ENCODE results near the gene HAPLN3.

Gene HAPLN3

GRCh38 chr15:88890495-88890894 lies 4.8 kb downstream of the HAPLN3 start:
- DNase-seq (ENCODE audit: extremely low spot score) = no peak
- ChIA-PET POLR2A (no interaction called here), CTCF (interaction anchor here (0.6 to 1.7 kb wide), 3 partner anchors 10 to 384 kb away, joined by 3 to 9 read pairs (median 3); no protein-coding TSS in a partner anchor)
- TF ChIP-seq FOXK2 (IDR thresholded peaks at IDR 0.05) (no peak), SP1 (IDR thresholded peaks at IDR 0.05) (no peak), BHLHE40 (IDR thresholded peaks at IDR 0.05; ENCODE audit: borderline replicate concordance) (no peak), PKNOX1 (IDR thresholded peaks at IDR 0.05) (no peak), LEF1 (IDR thresholded peaks at IDR 0.05; ENCODE audit: borderline replicate concordance) (no peak), ELF4 (IDR thresholded peaks at IDR 0.05) (no peak), HDGF (IDR thresholded peaks at IDR 0.05; ENCODE audit: borderline replicate concordance) (no peak)

GRCh38 chr15:88888719-88889118 lies 6.6 kb downstream of the HAPLN3 start:
- ChIA-PET CTCF (interaction anchor here (1.8 kb wide), 1 partner anchor 10 kb away, joined by 8 read pairs; no protein-coding TSS in a partner anchor), POLR2A (no interaction called here)
- TF ChIP-seq TARDBP (IDR thresholded peaks at IDR 0.05) = no peak
- TF ChIP-seq SP1 (IDR thresholded peaks at IDR 0.05) = no peak
- TF ChIP-seq ARNT (IDR thresholded peaks at IDR 0.05) = no peak
- TF ChIP-seq NFRKB (IDR thresholded peaks at IDR 0.05) = no peak
- TF ChIP-seq LEF1 (IDR thresholded peaks at IDR 0.05; ENCODE audit: borderline replicate concordance) = no peak
- no peak for DNase-seq (ENCODE audit: extremely low spot score)

GRCh38 chr15:88887068-88887580 lies 8.2 kb downstream of the HAPLN3 start:
- ChIA-PET CTCF (interaction anchor here (1.8 kb wide), 1 partner anchor 8 kb away, joined by 8 read pairs; no protein-coding TSS in a partner anchor), POLR2A (no interaction called here)
- DNase-seq (ENCODE audit: extremely low spot score) = no peak
- TF ChIP-seq BHLHE40 (IDR thresholded peaks at IDR 0.05; ENCODE audit: borderline replicate concordance) (no peak), FOXK2 (IDR thresholded peaks at IDR 0.05) (no peak), FOXA1 (IDR thresholded peaks at IDR 0.05) (no peak), FOXM1 (IDR thresholded peaks at IDR 0.05; ENCODE audit: borderline replicate concordance) (no peak), SUZ12 (IDR thresholded peaks at IDR 0.05) (no peak), ELF4 (IDR thresholded peaks at IDR 0.05) (no peak), NFRKB (IDR thresholded peaks at IDR 0.05) (no peak), PKNOX1 (IDR thresholded peaks at IDR 0.05) (no peak), ARNT (IDR thresholded peaks at IDR 0.05) (no peak), LEF1 (IDR thresholded peaks at IDR 0.05; ENCODE audit: borderline replicate concordance) (no peak)

GRCh38 chr15:88882785-88883184 lies 12.6 kb downstream of the HAPLN3 start:
- no peak for DNase-seq (ENCODE audit: extremely low spot score)
- no peak for TF ChIP-seq FOXK2 (IDR thresholded peaks at IDR 0.05)
- no peak for TF ChIP-seq HDGF (IDR thresholded peaks at IDR 0.05; ENCODE audit: borderline replicate concordance)
- no peak for TF ChIP-seq CTBP1 (IDR thresholded peaks at IDR 0.05; ENCODE audit: borderline replicate concordance)
- CTCF ChIA-PET = no interaction called here
- POLR2A ChIA-PET = interaction anchor here (0.6 kb wide), 1 partner anchor 19 kb away, joined by 4 read pairs; no protein-coding TSS in a partner anchor

- no peak for DNase-seq (ENCODE audit: extremely low spot score)
- POLR2A ChIA-PET = no interaction called here
- TF ChIP-seq SP1 (IDR thresholded peaks at IDR 0.05) (no peak), TARDBP (IDR thresholded peaks at IDR 0.05) (no peak), LEF1 (IDR thresholded peaks at IDR 0.05; ENCODE audit: borderline replicate concordance) (no peak)
- CTCF ChIA-PET = no interaction called here
Measured at GRCh38 chr15:88881775-88882174, 13.6 kb downstream of the HAPLN3 start.

GRCh38 chr15:88880944-88881740 lies 14.2 kb downstream of the HAPLN3 start:
- ChIA-PET POLR2A (no interaction called here), CTCF (interaction anchor here (0.6 kb wide), 1 partner anchor 10 kb away, joined by 3 read pairs; no protein-coding TSS in a partner anchor)
- TF ChIP-seq LEF1 (IDR thresholded peaks at IDR 0.05; ENCODE audit: borderline replicate concordance) (no peak), TARDBP (IDR thresholded peaks at IDR 0.05) (no peak), CTBP1 (IDR thresholded peaks at IDR 0.05; ENCODE audit: borderline replicate concordance) (no peak)
- DNase-seq (ENCODE audit: extremely low spot score) = no peak

- ChIA-PET CTCF (interaction anchor here (0.8 to 2.4 kb wide), 13 partner anchors 8 to 179 kb away, joined by 3 to 9 read pairs (median 6); partner anchors contain the start of gene HAPLN3), POLR2A (interaction anchor here (1.1 kb wide), 1 partner anchor 33 kb away, joined by 4 read pairs; no protein-coding TSS in a partner anchor)
- DNase-seq (ENCODE audit: extremely low spot score) = peak; percentile 85
- TF ChIP-seq ELF4 (IDR thresholded peaks at IDR 0.05) = no peak
- TF ChIP-seq FOXA1 (IDR thresholded peaks at IDR 0.05) = no peak
- no peak for TF ChIP-seq ZNF384 (IDR thresholded peaks at IDR 0.05)
- TF ChIP-seq HDGF (IDR thresholded peaks at IDR 0.05; ENCODE audit: borderline replicate concordance) = no peak
- no peak for TF ChIP-seq SUZ12 (IDR thresholded peaks at IDR 0.05)
- no peak for TF ChIP-seq LEF1 (IDR thresholded peaks at IDR 0.05; ENCODE audit: borderline replicate concordance)
- no peak for TF ChIP-seq NFRKB (IDR thresholded peaks at IDR 0.05)
- no peak for TF ChIP-seq ARNT (IDR thresholded peaks at IDR 0.05)
- TF ChIP-seq PKNOX1 (IDR thresholded peaks at IDR 0.05) = no peak
- TF ChIP-seq CTBP1 (IDR thresholded peaks at IDR 0.05; ENCODE audit: borderline replicate concordance) = no peak
- TF ChIP-seq SP1 (IDR thresholded peaks at IDR 0.05) = no peak
- TF ChIP-seq BHLHE40 (IDR thresholded peaks at IDR 0.05; ENCODE audit: borderline replicate concordance) = no peak
- no peak for TF ChIP-seq L3MBTL2 (conservative IDR thresholded peaks at IDR 0.05)
- TF ChIP-seq FOXM1 (IDR thresholded peaks at IDR 0.05; ENCODE audit: borderline replicate concordance) = no peak
Measured at GRCh38 chr15:88878720-88879184, 16.6 kb downstream of the HAPLN3 start.
